GM12892 (cell line): Measurements from ENCODE around the gene VPS16.
"Not testable (repeated sequence)": the region's sequence is repeated elsewhere in the genome, so short reads cannot be mapped to it uniquely, and the experiment has no call there.

Source experiments
- DNase-seq: peaks from one replicate; pipeline ENCODE4 v3.0.0; 2011; ENCODE audit not compliant: insufficient read length
- FAIRE-seq: peaks from 2 replicates; lab custom pipeline; 2011; peaks lifted over from hg19 to GRCh38; lab: Jason Lieb, UNC
- POLR2A ChIP-seq: IDR thresholded peaks from 2 replicates; pipeline ENCODE4 v1.6.1; 2011; ENCODE audit warnings: low read depth, low read length, control low read depth
- POLR2AphosphoS5 ChIP-seq: IDR thresholded peaks from 2 replicates; pipeline ENCODE4 v1.6.1; 2011; ENCODE audit warnings: low read depth, low read length, control low read depth
- TAF1 ChIP-seq: IDR thresholded peaks from 2 replicates; pipeline ENCODE4 v1.6.1; 2011; ENCODE audit warnings: low read depth, mild to moderate bottlenecking, control low read depth, low read length, borderline replicate concordance

VPS16 gene

GRCh38 chr20:2799688-2800520 lies 40.6 kb upstream of the VPS16 start:
- FAIRE-seq (peak; percentile 66), DNase-seq (no peak)
- no peak for TF ChIP-seq POLR2AphosphoS5
- no peak for TF ChIP-seq POLR2A

DNA sequence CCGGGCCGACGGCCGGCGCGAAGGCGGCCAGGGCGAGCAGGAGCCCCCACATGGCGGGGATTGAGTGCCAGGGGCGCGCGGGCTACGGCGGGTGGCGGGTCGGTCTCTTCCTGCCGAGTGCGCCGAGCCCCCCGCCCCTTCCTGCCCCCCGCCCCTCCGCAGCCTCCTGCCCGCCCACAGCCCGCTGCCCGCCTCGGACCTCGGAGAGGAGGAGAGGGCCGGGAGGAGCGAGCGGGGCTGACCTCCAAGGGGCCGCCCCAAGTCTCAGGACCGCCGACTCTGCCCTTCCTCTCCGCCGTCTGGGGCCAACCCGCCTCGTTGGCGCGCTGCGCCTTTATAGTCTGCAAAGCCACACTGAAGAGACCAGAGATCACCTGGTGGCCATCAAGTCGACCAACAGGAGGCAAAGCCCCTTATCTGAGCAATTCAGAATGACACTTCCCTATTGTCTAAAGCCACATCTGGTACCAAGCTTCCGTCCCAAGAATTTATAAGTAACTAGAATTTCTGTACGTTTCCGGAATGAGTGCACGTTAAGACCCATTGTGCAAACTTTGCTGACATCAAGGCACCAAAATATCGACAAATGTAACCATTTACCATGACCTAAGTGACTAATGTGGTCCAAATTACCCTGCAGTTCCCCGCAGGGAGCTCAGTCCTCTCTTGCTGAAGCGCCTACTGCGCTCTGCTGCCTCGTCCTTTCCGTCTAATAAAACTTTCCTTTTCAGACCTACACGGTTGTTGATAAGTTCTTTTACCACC lies 39.8 kb upstream of the VPS16 start, which contains the start of gene CPXM1:
Gene CPXM1 (minus strand): TSS at position 107 of the 765 bp plus-strand sequence. CDS start 55 bp downstream, at position 52.
- no peak for FAIRE-seq
- no peak for DNase-seq
- TF ChIP-seq TAF1 (no peak), POLR2A (no peak), POLR2AphosphoS5 (no peak)

GRCh38 chr20:2801286-2801728 lies 39.2 kb upstream of the VPS16 start:
- FAIRE-seq (no peak), DNase-seq (no peak)

DNA sequence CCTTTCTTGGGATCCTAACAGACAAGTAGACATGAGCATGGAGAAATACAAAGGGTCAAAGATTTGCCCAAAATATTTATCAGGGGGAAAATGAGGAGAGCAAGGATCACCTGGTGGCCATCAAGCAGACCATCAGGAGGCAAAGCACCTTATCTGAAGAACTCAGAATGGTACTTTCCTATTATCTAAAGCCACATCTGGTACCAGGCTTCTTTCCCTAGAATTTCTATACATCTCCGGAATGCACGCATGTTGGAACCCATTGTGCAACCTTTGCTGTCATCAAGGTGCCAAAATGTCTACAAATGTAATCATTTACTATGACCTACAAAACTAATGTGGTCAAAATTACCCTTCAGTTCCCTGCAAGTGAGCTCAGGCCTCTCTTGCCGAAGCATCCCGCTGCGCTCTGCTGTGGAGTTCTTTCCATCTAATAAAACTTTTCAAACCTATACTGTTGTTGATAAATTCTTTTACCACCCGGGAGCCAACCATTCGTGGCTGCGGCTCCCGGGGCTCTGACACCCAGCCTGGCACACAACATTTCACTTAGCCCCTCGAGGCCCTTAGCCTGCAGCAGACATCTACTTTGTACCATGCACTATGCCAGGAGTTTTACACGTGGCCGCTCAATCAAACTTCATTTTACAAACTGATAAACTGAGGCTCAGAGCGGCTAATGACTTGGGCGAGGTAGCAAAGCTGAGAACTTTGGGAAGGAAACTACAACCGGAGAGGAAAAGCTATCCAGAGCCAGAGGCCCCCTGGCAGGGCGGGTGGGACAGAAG lies 36.3 kb upstream of the VPS16 start:
- no peak for DNase-seq
- FAIRE-seq: no peak
- no peak for TF ChIP-seq TAF1
- no peak for TF ChIP-seq POLR2A
- TF ChIP-seq POLR2AphosphoS5: no peak

More at GRCh38 chr20:2801286-2801728, 39.2 kb upstream of the VPS16 start:
- no peak for TF ChIP-seq POLR2A
- no peak for TF ChIP-seq POLR2AphosphoS5
- no peak for TF ChIP-seq TAF1

DNA sequence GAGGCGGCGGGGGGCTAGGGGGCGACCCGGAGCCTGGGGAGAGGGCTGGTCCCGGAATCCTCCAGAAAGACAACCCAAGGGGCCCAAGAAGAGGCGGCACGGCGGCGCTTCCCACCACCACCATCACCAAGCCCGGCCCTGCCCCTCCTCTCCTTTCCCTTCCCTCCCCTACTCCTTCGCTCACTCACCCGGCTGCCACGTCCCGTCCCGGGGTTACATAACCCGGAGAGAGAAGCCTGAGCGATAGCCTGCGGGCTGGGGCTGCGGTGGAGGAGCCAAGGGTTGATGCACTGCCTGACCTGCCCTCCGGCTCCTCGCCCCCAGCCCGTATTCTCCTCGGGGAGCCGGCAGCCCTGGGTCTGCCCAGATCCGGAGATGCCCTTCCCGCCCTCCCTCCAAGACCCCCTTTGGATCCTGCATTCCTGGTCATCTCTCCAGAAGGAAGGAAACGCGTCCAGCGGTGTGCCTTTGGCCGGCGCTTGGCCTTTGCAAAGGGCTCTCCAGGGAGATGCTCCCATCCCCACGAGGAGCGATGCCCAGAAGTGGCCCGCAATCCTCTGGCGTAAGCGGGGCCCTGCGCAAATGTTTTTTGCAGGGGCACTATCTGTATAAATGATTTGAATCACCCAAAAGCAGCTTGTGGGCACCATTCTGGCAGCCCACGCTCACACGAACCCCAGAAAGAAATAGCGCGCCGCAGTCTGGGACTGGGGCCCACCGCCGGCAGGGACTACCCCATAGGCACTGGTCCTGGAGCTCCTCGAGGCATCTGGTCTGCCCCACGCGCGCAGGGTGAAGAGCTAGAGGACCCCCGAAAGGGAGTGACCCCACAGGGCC lies 35.5 kb upstream of the VPS16 start:
- FAIRE-seq (no peak), DNase-seq (no peak)
- TF ChIP-seq TAF1: no peak
- no peak for TF ChIP-seq POLR2AphosphoS5
- TF ChIP-seq POLR2A: no peak

GRCh38 chr20:2805689-2806350 lies 34.7 kb upstream of the VPS16 start:
- no peak for FAIRE-seq

DNA sequence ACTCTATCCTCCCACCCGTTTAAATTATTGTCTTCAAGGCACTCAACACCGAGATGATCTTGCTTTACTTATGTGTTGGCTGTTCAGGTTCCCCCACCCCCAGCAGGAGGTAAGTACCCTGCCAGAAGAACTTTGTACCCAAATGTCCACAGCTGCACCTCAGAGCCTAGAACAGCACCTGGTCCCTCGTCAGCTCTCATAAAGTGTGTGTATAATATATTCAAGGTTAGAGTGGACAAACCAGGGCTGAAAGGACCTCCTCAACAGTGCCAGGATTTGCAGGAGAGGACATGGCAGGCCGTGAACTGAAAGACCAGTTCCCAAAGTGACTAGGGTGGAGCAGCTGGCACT lies 34.2 kb upstream of the VPS16 start:
- no peak for FAIRE-seq
- TF ChIP-seq TAF1: no peak
- no peak for TF ChIP-seq POLR2AphosphoS5
- TF ChIP-seq POLR2A: no peak
- DNase-seq: no peak

More at GRCh38 chr20:2805689-2806350, 34.7 kb upstream of the VPS16 start:
- TF ChIP-seq POLR2A: no peak
- no peak for TF ChIP-seq TAF1
- TF ChIP-seq POLR2AphosphoS5: no peak
- no peak for DNase-seq

DNA sequence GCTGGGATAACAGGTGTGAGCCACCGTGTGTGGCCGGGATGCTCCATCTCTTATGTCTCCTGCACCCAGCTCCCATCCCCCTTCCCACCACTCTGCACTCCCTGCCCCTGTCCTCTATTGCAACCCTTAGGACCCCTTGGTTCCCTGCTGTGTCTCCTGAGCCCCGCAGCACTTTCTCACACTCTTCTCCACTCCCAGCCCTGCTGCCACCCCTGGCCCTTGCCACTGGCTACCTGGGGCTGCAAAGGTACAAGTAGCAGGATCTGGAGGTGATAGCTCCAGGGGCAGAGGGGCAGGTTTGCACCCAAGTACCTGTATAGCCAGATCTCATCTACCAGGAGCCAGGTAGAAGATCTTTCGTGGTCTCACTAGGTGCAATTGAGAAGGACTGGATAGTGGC lies 33.5 kb upstream of the VPS16 start:
- DNase-seq (no peak), FAIRE-seq (no peak)
- TF ChIP-seq POLR2AphosphoS5 (no peak), TAF1 (no peak), POLR2A (no peak)

GRCh38 chr20:2807929-2808328 lies 32.6 kb upstream of the VPS16 start:
- DNase-seq, FAIRE-seq: not testable (repeated sequence)

DNA sequence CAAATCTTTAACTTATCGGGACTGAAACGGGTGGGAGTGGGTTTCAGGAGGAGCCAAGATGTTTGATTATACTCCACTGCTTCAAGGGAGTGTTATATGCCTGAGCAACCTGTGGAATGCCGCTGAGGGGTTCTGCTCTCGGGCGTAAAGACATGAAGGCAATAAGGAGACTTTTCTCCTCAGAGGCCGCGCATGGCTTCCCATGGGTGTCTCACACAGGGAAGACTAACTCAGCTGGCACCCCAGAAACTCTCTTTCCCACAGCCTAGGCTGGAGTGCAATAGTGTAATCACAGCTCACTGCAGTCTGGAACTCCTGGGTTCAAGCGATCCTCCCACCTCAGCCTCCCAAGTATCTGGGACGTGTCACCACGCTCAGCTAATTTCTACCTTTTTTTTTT lies 30.9 kb upstream of the VPS16 start:
- no peak for DNase-seq
- FAIRE-seq: no peak
- TF ChIP-seq POLR2AphosphoS5: no peak
- TF ChIP-seq POLR2A: no peak
- no peak for TF ChIP-seq TAF1
